CD4-positive, alpha-beta T cell (primary cell): ENCODE measurements around the gene GLIPR2. TPM values are rescaled to one million over a fixed set of nuclear protein-coding genes. Genes with fewer than 3 reads are reported as not detected.
A peak's percentile ranks its signal among the peaks of the same experiment; 100 is the strongest.
"Not testable (repeated sequence)": the region's sequence is repeated elsewhere in the genome, so short reads cannot be mapped to it uniquely, and the experiment has no call there.

ENCODE experiments used
- ATAC-seq: fragments of 200-7000 bp; cut with Tn5 transposase; one replicate; pipeline ENCODE4 v1.10.0; 2022; ENCODE audit warnings: mild to moderate bottlenecking; ENCODE audit not compliant: poor library complexity
- CTCF ChIA-PET: fragments of 350-600 bp; sonication (Branson Sonifier 250); formaldehyde crosslinking; loops from one replicate; lab custom pipeline; 2021; ENCODE audit warnings: antibody characterized with exemption, inconsistent platforms; lab: Charles Lee
- POLR2A ChIA-PET: fragments of 350-600 bp; sonication (Branson Sonifier 250); formaldehyde crosslinking; loops from one replicate; lab custom pipeline; 2021; ENCODE audit warnings: antibody characterized with exemption, inconsistent platforms; lab: Charles Lee
- DNase-seq, 14 experiments: peaks; one replicate each; pipeline ENCODE4 v3.0.0-alpha.2; 2013 to 2020; ENCODE audit warnings: mixed read lengths in 2 of 14
- H3K27ac ChIP-seq, 2 donors: one replicate each; pipeline versions ENCODE4 v1.5.1 to v1.7.0; 2013; ENCODE audit warnings: low read length in 2 of 2, low read depth in 1 of 2, mild to moderate bottlenecking in 1 of 2
- H3K27me3 ChIP-seq, 2 experiments: 1 replicate in 1 of 2; 2 replicates in 1 of 2; pipeline versions ENCODE4 v1.6.1 to v1.7.0; 2013; ENCODE audit warnings: low read length in 2 of 2, control low read depth in 1 of 2, mild to moderate bottlenecking in 1 of 2, moderate library complexity in 1 of 2; ENCODE audit not compliant: insufficient read depth in 2 of 2, control insufficient read depth in 1 of 2
- H3K36me3 ChIP-seq: one replicate; pipeline ENCODE4 v1.6.1; 2013; ENCODE audit warnings: low read length, control low read depth; ENCODE audit not compliant: insufficient read depth
- H3K4me1 ChIP-seq: one replicate; pipeline ENCODE4 v1.6.1; 2013; ENCODE audit warnings: low read length, control low read depth; ENCODE audit not compliant: insufficient read depth
- H3K4me3 ChIP-seq: one replicate; pipeline ENCODE4 v1.5.1; 2013; ENCODE audit warnings: mild to moderate bottlenecking, low read length, moderate library complexity
- H3K9me3 ChIP-seq, 2 experiments: 1 replicate in 1 of 2; 2 replicates in 1 of 2; pipeline versions ENCODE4 v1.6.1 to v1.7.0; 2013; ENCODE audit warnings: low read length in 2 of 2, mild to moderate bottlenecking in 2 of 2, control low read depth in 1 of 2, moderate library complexity in 1 of 2; ENCODE audit not compliant: control insufficient read depth in 1 of 2, insufficient read depth in 1 of 2
- H3K27ac Mint-ChIP-seq: one replicate; pipeline ENCODE4 v1.8.0; 2020; ENCODE audit warnings: mixed read lengths
- H3K27me3 Mint-ChIP-seq: one replicate; pipeline ENCODE4 v1.8.0; 2021; ENCODE audit warnings: mixed read lengths
- H3K36me3 Mint-ChIP-seq: one replicate; pipeline ENCODE4 v1.8.0; 2021; ENCODE audit warnings: low read depth, mixed read lengths
- H3K4me1 Mint-ChIP-seq: one replicate; pipeline ENCODE4 v1.8.0; 2021; ENCODE audit warnings: low read depth, mixed read lengths
- H3K4me3 Mint-ChIP-seq: one replicate; pipeline ENCODE4 v1.8.0; 2020; ENCODE audit warnings: mild to moderate bottlenecking, mixed read lengths
- H3K9me3 Mint-ChIP-seq: one replicate; pipeline ENCODE4 v1.8.0; 2020; ENCODE audit warnings: mixed read lengths
- CTCF ChIP-seq: fragments of 200-600 bp; IDR thresholded peaks from one replicate; pipeline ENCODE4 v1.8.0; 2022; ENCODE audit warnings: antibody characterized with exemption, mild to moderate bottlenecking
- intact Hi-C, 2 experiments: fragments of 100-400 bp; cut with DNase I in 1 of 2; cut with micrococcal nuclease in 1 of 2; formaldehyde crosslinking; loops; one replicate each; pipeline versions ENCODE4 v1.15.1 to v1.9.0; 2023 to 2025; cut with DNase I, micrococcal nuclease
- total RNA-seq, 174 experiments: library from RNA in 2 of 174; stranded (reverse) in 2 of 174; gene quantifications; one replicate each; pipeline ENCODE4 v1.2.3 and lab custom pipeline; 2021 to 2026

The GLIPR2 gene
- total RNA-seq, 2 experiments from 2014 or later: 13.6 to 13.7 TPM

DNA sequence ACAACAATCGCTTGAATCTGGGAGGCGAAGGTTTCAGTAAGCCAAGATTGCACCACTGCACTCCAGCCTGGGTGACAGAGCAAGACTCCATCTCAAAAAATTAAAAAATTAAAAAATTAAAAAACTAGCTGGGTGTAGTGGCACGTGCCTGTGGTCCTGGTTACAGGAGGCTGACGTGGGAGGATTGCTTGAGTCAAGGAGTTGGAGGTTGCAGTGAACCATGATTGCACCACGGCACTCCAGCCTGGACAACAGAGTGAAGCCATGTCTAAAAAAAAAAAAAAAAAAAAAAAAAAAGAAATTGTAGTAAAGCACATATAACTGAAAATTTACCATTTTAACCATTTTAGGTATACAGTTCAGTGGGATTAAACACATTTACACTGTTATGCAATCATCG, 19.6 kb downstream of the GLIPR2 start:
- Histone ChIP-seq H3K36me3 (peaks cover 27% of the 10 kb centered on the region), H3K27me3 (no peaks in the 10 kb centered on the region), H3K9me3 (no peaks in the 10 kb centered on the region), H3K4me1 (peaks cover 37% of the 10 kb centered on the region), H3K4me3 (no peak overlapping the region), H3K27ac (no peak overlapping the region)
- intact Hi-C loops: no loop called here
- H3K27me3 Mint-ChIP-seq: no peaks in the 10 kb centered on the region
- CTCF ChIA-PET: interaction anchor here (0.7 kb wide), 1 partner anchor 13 kb away, joined by 4 read pairs; the partner anchor contains the start of gene CCIN
- DNase-seq (no peak), ATAC-seq (no peak)
- H3K27ac Mint-ChIP-seq: no peak overlapping the region
- H3K4me3 Mint-ChIP-seq: no peak overlapping the region
- POLR2A ChIA-PET: no interaction called here
- H3K4me1 Mint-ChIP-seq: peaks cover 35% of the 10 kb centered on the region
- no peak for TF ChIP-seq CTCF
- peaks cover 48% of the 10 kb centered on the region for H3K36me3 Mint-ChIP-seq
- H3K9me3 Mint-ChIP-seq: no peaks in the 10 kb centered on the region

- H3K4me1 ChIP-seq: peaks cover 17% of the 10 kb centered on the region
- H3K27ac ChIP-seq: no peak overlapping the region
- H3K36me3 ChIP-seq: peaks cover 42% of the 10 kb centered on the region
- no peaks in the 10 kb centered on the region for H3K9me3 ChIP-seq
- H3K36me3 Mint-ChIP-seq: peaks cover 48% of the 10 kb centered on the region
- peaks cover 22% of the 10 kb centered on the region for H3K4me1 Mint-ChIP-seq
- no peak for ATAC-seq
- H3K4me3 ChIP-seq: no peak overlapping the region
- no peaks in the 10 kb centered on the region for H3K27me3 ChIP-seq
- POLR2A ChIA-PET: no interaction called here
- no peak overlapping the region for H3K27ac Mint-ChIP-seq
- CTCF ChIA-PET: interaction anchor here (1.3 kb wide), 1 partner anchor 18 kb away, joined by 3 read pairs; no protein-coding TSS in a partner anchor
- no peaks in the 10 kb centered on the region for H3K9me3 Mint-ChIP-seq
- no peak for DNase-seq
- H3K4me3 Mint-ChIP-seq: no peak overlapping the region
- H3K27me3 Mint-ChIP-seq: no peaks in the 10 kb centered on the region
- TF ChIP-seq CTCF: no peak
- intact Hi-C loops: no loop called here
Observed at GRCh38 chr9:36158122-36158521, 21.6 kb downstream of the GLIPR2 start.

DNA sequence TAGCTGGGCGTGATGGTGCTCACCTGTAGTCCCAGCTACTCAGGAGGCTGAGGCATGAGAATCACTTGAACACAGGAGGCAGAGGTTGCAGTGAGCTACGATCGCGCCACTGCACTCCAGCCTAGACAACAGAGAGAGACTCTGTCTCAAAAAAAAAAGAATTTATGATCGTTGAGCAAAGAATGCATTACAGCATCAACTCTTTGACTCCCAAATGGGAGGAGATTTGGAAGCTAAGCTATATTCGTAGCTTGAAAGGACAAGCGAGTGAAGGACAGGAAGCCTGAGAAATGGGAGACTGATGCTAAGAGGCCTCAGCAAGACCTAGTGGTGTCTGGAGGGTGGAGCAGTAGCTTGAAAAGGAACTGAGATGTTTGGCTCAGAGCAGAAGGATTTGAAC, 22.4 kb downstream of the GLIPR2 start:
- Histone ChIP-seq H3K9me3 (no peaks in the 10 kb centered on the region), H3K27ac (no peak overlapping the region), H3K4me1 (peaks cover 9% of the 10 kb centered on the region), H3K36me3 (peaks cover 42% of the 10 kb centered on the region), H3K4me3 (no peak overlapping the region), H3K27me3 (no peaks in the 10 kb centered on the region)
- no peak for TF ChIP-seq CTCF
- Mint-ChIP-seq H3K27ac (no peak overlapping the region), H3K36me3 (peaks cover 48% of the 10 kb centered on the region), H3K4me1 (peaks cover 15% of the 10 kb centered on the region), H3K4me3 (no peak overlapping the region), H3K9me3 (no peaks in the 10 kb centered on the region), H3K27me3 (no peaks in the 10 kb centered on the region)
- POLR2A ChIA-PET: no interaction called here
- DNase-seq: no peak
- CTCF ChIA-PET: interaction anchor here (1.8 kb wide), 1 partner anchor 56 kb away, joined by 7 read pairs; no protein-coding TSS in a partner anchor
- intact Hi-C loops: no loop called here
- no peak for ATAC-seq

DNA sequence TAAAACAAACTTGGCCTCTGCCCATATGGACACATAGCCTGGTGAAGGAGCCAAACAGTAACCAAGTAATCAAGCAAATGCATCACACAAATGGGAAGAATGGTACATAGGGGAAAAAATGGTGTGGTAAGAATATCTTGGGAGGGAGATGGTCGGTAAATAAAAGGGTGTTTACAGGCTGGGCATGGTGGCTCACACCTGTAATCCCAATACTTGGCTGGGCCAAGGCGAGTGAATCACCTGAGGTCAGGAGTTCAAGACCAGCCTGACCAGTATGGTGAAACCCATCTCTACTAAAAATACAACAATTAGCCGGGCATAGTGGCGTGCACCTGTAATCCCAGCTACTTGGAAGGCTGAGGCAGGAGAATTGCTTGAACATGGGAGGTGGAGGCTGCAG, 23.0 kb downstream of the GLIPR2 start:
- DNase-seq, H3K27ac Mint-ChIP-seq, H3K4me3 Mint-ChIP-seq, H3K9me3 Mint-ChIP-seq, H3K4me1 ChIP-seq, H3K27me3 ChIP-seq, H3K27ac ChIP-seq, H3K9me3 ChIP-seq, POLR2A ChIA-PET, H3K4me1 Mint-ChIP-seq, ATAC-seq, intact Hi-C loops, H3K27me3 Mint-ChIP-seq, H3K4me3 ChIP-seq: not testable (repeated sequence)
- H3K36me3 Mint-ChIP-seq: peaks cover 42% of the 10 kb centered on the region
- CTCF ChIA-PET: interaction anchor here (1.8 kb wide), 1 partner anchor 57 kb away, joined by 7 read pairs; no protein-coding TSS in a partner anchor
- peaks cover 40% of the 10 kb centered on the region for H3K36me3 ChIP-seq

DNA sequence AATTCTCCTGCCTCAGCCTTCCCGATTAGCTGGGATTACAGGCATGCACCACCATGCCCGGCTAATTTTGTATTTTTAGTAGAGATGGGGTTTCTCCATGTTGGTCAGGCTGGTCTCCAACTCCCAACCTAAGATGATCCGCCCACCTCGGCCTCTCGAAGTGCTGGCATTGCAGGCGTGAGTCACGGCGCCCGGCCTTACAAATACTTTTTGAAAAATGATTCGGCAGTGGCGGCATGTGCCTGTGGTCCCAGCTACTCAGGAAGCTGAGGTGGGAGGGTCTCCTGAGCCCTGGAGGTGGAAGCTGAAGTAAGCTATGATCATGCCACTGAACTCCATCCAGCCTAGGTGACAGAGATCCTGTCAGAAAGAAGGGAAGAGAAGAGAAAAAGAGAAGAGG, 23.6 kb downstream of the GLIPR2 start:
- ATAC-seq, H3K9me3 Mint-ChIP-seq, POLR2A ChIA-PET, H3K4me3 ChIP-seq, H3K27me3 Mint-ChIP-seq, H3K27ac ChIP-seq, H3K27me3 ChIP-seq, H3K4me1 ChIP-seq, H3K4me1 Mint-ChIP-seq, DNase-seq, H3K9me3 ChIP-seq, H3K4me3 Mint-ChIP-seq: not testable (repeated sequence)
- H3K36me3 ChIP-seq: peaks cover 36% of the 10 kb centered on the region
- CTCF ChIA-PET: interaction anchor here (1.8 kb wide), 1 partner anchor 57 kb away, joined by 7 read pairs; no protein-coding TSS in a partner anchor
- intact Hi-C loops: loop anchor here in 1 of 2 experiments (5.0 to 10.0 kb wide), 2 partner anchors 33 to 205 kb away; partner anchors contain the start of gene OR2S2
- Mint-ChIP-seq H3K36me3 (peaks cover 36% of the 10 kb centered on the region), H3K27ac (peak overlapping the region; percentile 27)
